GM19351 (cell line): ENCODE data around the gene PIK3R5.

Source experiments
- ATAC-seq: cut with Tn5 transposase; IDR thresholded peaks from one replicate; pipeline ENCODE4 v1.9.1; 2021; ENCODE audit warnings: mild to moderate bottlenecking, moderate library complexity; ENCODE audit not compliant: unreplicated experiment

PIK3R5 gene

DNA sequence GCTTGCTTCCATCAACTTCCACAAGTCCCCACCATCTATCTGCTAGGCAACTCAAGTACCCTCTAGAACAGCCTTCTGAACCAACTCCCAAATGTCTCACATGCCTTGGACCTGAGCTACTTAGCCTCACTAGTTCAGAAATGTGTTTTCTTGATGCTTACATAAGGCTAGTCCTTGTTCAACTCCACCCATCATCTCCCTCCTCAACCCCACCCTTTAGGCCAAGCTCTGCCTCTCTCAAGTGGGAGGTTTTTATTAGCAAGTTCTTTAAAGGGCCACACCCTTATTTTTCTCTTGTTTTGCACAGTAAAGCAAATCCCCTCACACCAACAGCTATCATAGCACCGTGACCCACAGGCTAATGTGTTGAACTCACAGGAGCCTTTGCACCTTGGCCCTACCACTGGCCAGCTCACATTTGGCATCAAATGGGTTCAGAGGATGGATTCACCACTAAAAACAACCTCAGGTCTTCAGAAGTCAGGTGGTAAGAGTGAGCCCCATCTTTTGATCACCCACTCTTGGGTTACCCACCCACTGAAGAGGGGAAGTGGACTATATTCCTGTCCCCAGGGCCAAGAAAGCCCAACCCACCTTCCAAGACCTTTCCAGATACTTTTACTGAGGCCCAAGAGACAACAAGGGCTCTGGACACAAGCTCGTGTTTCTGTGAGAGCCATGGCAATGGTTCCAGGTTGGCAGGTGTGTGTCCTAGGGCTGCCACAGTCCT is 12.2 kb downstream of the PIK3R5 start:
- no peak for ATAC-seq

DNA sequence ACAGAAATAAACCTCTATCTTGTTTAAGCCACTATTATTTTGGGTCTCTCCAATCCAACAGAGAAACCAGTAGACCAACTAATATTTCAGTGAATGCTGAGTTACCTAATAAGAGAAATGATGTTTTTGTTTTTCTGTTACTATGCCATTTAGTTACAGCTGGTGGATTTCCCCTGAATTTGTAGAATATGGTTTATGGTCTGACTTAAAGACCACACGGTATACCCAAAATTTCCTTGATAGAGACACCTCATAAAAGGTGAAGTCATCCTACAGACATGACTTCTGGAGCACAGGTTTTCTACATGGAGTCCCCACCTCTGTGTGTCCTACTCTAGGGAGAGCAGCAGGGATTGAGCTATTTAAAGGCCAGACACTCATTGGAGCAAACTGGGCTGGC is 13.3 kb downstream of the PIK3R5 start:
- no peak for ATAC-seq

- ATAC-seq = no peak
These were observed 14.3 kb downstream of the PIK3R5 start for GRCh38 chr17:8951206-8951605.

GRCh38 chr17:8949061-8949661 is 16.3 kb downstream of the PIK3R5 start:
- ATAC-seq = peak; percentile 54

- ATAC-seq = no peak
These were observed 17.0 kb downstream of the PIK3R5 start for GRCh38 chr17:8948462-8948861.

DNA sequence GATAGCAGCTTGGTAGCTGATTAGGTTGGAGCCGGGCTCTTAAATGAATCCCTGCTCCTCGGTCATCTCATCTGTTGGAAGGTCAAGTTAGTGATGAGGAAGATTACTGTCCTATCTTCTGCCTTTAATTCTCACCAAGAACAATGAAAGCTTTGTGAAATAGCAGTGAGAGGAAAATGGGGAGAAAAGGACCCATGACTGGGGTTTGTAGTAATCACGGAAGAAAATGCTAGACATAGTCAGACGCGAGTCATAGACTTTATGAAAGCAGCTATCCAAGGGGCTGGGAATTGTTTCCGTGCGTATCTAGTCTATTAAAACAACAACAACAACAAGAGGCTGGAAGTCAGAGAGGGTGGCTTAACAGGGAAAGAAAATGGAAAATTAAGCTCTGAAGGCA is 18.3 kb downstream of the PIK3R5 start:
- no peak for ATAC-seq

DNA sequence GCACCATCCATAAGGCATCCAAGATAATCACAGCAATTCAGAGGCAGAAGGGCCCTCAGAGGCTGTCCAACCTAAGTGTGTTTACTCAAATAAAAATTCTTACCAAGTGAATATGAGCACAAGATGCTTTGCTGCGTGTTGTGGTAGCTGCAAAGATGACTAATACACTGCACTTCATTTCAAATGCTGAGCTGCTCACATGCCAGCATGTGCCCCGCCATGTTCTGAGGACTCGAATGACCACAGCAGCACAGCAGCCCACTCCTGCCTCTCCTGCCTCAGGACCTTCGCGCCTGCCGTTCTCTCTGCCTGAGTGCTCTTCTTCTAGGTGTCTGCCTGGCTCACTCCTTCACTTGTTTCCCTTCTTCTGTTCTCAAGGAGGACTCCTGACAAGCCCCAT is 19.0 kb downstream of the PIK3R5 start:
- ATAC-seq = no peak

GRCh38 chr17:8946071-8946470 is 19.4 kb downstream of the PIK3R5 start:
- no peak for ATAC-seq

GRCh38 chr17:8944748-8945147 is 20.8 kb downstream of the PIK3R5 start:
- no peak for ATAC-seq

DNA sequence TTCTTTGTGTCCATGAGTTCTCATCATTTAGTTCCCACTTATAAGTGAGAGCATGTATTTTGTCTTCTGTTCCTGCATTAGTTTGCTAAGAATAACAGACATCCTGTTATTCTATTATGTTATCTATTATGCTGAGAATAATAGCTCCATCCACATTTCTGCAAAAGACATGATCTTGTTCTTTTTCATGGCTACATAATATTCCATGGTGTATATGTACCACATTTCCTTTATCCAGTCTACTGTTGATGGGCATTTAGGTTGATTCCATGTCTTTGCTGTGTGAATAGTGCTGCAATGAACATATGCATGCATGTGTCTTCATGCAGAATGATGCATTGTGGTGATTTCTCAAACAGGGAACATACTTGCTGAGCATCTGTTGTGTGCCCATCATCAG is 21.4 kb downstream of the PIK3R5 start:
- ATAC-seq = no peak

DNA sequence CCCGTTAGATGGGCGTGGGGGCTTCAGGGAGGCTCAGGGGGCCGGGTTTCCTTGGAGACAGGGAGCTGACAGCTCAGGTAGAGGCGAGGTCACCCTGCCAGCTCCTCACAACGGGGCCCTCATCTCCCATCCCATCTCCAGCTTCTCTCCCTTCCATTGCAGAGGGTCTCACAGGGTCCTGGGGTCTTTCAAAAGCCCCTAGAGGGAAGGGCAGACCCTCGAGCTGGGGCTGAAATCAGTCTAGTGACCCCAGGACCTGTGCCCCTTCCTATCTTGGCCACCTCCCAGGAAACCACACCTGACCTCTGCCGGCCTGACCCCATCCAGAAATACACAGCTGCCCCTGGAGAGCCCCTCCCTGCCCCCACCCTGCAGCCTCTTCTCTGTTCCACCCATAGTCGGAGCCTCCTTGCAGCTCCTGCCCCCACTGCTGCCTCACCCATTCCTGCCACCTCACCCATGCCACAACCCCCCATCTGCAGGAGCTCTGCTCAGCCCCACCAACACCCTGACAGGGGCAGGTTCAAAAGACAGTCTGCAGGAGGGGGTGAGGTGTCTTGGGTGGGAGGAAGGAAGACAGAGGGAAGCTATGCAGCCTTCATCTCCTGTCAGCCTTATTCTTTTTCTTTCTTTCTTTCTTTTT is 23.4 kb downstream of the PIK3R5 start:
- ATAC-seq = no peak

DNA sequence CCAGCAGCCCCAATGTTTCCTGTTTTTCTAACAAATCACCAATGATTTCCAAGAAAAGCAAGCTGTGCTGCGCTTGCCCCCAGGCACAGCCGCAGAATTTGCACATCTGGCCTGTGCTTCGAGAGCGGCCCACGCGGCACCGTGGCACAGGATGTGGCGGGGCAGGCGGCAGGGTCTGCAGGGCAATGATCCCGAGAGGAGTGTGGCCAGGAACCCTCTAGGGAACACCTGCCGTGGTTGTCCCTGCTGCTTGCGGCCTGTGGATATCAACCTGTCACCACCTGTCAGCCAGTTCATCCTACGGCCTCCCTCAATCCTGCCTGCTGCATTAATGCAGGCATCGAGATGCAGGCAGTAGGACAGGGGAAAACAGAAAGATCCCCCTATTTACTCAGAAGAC is 24.0 kb downstream of the PIK3R5 start:
- ATAC-seq = no peak

DNA sequence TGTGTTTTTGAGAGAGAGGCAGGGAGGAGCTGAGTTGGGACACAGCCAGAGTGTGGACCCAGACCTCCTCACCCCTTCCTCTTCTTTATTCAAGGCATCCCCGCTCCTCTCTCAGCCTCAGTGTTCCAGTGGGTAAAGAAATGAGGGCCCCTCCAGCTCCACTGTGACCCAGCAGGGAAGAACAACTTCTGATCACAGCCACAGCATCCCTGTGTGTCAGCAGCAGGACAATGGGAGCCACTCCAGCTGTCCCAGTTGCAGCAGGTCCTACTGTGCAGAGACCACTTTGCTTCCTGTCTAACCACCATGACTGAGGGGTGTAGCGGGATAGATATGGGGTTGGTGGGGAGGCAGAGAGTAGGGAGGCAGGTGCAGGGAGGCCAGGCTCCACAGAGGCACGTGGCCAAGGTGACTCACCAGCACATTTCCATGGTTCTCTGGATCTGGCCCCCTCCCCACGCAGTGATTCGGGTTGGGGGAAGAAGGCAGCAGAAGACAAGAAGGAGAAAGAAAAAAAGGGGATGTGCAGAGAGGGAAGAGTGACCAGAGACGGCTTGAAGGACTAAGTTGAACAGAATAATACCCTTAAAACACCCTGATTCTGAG is 24.5 kb downstream of the PIK3R5 start:
- no peak for ATAC-seq

DNA sequence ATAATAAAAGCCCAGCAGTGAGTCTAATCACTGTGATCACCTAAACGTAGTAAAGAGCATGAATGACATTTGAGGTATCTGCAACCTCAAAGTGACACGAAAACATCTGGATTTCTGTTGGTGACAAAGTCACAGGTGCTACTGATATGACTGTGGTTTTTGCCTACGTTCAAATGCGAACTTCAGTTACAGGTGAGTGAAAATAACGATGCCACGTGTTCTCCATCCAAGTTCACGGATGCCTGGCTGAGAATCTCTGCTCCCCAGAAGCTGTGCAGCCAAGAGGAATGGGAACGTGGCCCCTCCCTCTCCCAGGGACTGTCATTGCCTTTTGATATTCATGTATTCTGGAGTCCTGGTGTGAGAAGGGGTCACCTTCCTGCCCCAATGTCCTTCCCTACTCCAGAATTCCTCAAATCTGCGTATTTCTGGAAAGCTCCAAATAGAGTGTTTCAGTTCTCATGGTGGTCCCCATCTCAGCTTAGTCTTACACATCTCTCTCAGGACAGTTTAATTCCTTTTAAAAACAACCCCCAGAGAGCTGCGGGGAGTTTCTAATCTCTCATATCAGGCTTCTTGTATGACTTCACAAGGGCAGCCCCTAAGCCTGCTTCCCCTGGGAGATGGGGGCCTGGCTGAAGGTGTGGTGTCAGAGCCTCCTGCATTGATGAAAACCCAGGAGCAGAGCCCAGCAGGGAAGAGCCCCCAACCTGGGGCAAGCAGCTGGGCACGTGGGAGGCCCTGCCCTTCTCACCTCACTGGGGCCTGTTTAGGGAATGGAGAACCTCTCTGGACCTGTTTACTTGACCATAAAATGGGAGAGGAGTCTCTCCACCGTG is 25.8 kb downstream of the PIK3R5 start:
- peak; percentile 47 for ATAC-seq

GRCh38 chr17:8938933-8939332 is 26.6 kb downstream of the PIK3R5 start:
- no peak for ATAC-seq

GRCh38 chr17:8935191-8935590 is 30.3 kb downstream of the PIK3R5 start:
- ATAC-seq = no peak

GRCh38 chr17:8934346-8934745 is 31.2 kb downstream of the PIK3R5 start:
- ATAC-seq = no peak

- no peak for ATAC-seq
These were observed 34.9 kb downstream of the PIK3R5 start for GRCh38 chr17:8930649-8931048.

DNA sequence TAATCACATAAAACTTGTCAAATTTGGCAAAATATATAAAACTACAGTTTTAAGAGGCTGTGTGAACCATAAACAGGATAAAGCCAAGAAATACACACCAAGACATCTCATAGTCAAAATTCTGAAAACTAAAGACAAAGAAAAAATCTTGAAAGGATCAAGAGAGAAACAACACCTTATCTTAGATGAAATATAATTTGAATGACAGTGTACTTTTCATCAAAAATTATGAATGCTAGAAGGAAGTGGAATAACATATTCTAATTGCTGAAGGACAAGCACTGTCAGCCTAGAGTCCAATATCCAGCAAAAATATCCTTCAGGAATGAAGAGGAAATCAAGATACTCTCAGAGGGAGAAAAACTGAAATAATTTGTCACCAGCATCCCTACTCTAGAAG is 37.2 kb downstream of the PIK3R5 start:
- no peak for ATAC-seq

- ATAC-seq = no peak
These were observed 38.1 kb downstream of the PIK3R5 start for GRCh38 chr17:8927395-8927794.

DNA sequence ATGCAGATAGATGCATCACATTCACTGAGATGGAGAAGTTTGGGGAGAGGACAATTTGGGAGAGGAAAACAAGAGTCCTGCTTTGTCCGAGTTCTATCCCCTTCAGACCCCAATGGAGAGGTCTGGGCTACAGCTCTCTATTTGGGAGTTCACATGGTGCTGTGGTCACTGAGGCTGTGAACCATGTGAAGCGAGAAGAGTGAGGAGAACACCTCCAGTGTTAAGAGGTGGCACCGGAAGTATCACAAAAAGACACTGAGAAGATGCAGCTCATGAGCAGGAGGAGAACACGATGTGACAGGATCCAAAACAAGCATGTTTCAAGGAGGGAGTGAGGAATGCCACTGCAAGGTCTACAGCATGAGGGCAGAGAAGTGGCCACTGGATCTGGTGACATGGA is 39.7 kb downstream of the PIK3R5 start:
- ATAC-seq = no peak
